HCT116 (cell line): ENCODE results near the gene PPP2R5C. TPM values are rescaled to one million over a fixed set of nuclear protein-coding genes. Genes with fewer than 3 reads are reported as not detected.

Experiments used
- ATAC-seq: fragments of 200-7000 bp; cut with Tn5 transposase; 2 replicates; pipeline ENCODE4 v1.9.1; 2020; ENCODE audit warnings: mild to moderate bottlenecking, moderate library complexity
- BruUV-seq: library from RNA; stranded (reverse); fragments of 400-500 nt; replicated peaks from 2 replicates; lab custom pipeline; 2021; lab: Mats Ljungman, UMichigan
- CTCF ChIA-PET: fragments of 300-600 bp; sonication (Branson Sonifier 250); formaldehyde crosslinking; loops from one replicate; lab custom pipeline; 2021; ENCODE audit warnings: antibody characterized with exemption; lab: Charles Lee
- POLR2A ChIA-PET: fragments of 300-600, 350-600 bp; sonication (Branson Sonifier 250); formaldehyde crosslinking; loops from one replicate; lab custom pipeline; 2021; ENCODE audit warnings: antibody characterized with exemption; lab: Charles Lee
- RAD21 ChIA-PET, 2 experiments: fragments of 300-600 bp; sonication (Branson Sonifier 250); formaldehyde crosslinking; loops; one replicate each; lab custom pipeline; 2023; ENCODE audit warnings: low total read pairs in 2 of 2; ENCODE audit not compliant: uncharacterized antibody in 2 of 2, unreplicated experiment in 2 of 2, low non-redundant PET in 1 of 2; lab: Charles Lee
- DNase-seq: peaks from one replicate; pipeline ENCODE4 v3.0.0-alpha.2; 2010; ENCODE audit warnings: low read depth, low spot score
- H2AFZ ChIP-seq: fragments of 200-600 bp; shearing (Covaris generic), sonication (generic); 2 replicates; pipeline ENCODE4 v1.6.1; 2017; ENCODE audit warnings: low read depth, mixed run types, mixed read lengths, antibody characterized with exemption, low read length; ENCODE audit not compliant: poor library complexity, severe bottlenecking
- H3K27ac ChIP-seq: 2 replicates; pipeline ENCODE4 v1.5.1; 2012; ENCODE audit warnings: low read depth, low read length
- H3K27me3 ChIP-seq: fragments of 200-600 bp; sonication (generic); 2 replicates; pipeline ENCODE4 v1.6.1; 2016; ENCODE audit warnings: mixed run types, low read length, mixed read lengths; ENCODE audit not compliant: insufficient read depth
- H3K36me3 ChIP-seq, 2 experiments: fragments of 200-500 bp in 1 of 2; fragments of 200-600 bp in 1 of 2; sonication (Bioruptor generic) in 1 of 2; sonication (generic) in 1 of 2; 2 replicates each; pipeline versions ENCODE4 v1.5.1 to v1.6.1; 2014 to 2016; ENCODE audit warnings: low read length in 2 of 2, inconsistent platforms in 1 of 2, mixed read lengths in 1 of 2, mixed run types in 1 of 2; ENCODE audit not compliant: insufficient read depth in 2 of 2, control insufficient read depth in 1 of 2
- H3K4me1 ChIP-seq, 2 experiments: fragments of 200-600 bp in 1 of 2; sonication (generic) in 1 of 2; 2 replicates each; pipeline versions ENCODE4 v1.5.1 to v1.6.1; 2012 to 2017; ENCODE audit warnings: low read length in 2 of 2, inconsistent platforms in 1 of 2, mild to moderate bottlenecking in 1 of 2, mixed read lengths in 1 of 2, mixed run types in 1 of 2, moderate library complexity in 1 of 2; ENCODE audit not compliant: insufficient read depth in 2 of 2, control insufficient read depth in 1 of 2
- H3K4me2 ChIP-seq: fragments of 200-600 bp; sonication (generic); 2 replicates; pipeline ENCODE4 v1.6.1; 2017; ENCODE audit warnings: mixed run types, low read length, mixed read lengths
- H3K4me3 ChIP-seq, 2 experiments: fragments of 200-600 bp in 1 of 2; sonication (generic) in 1 of 2; replicated peaks in 1 of 2; 2 replicates each; pipeline ENCODE4 v1.5.1; 2011 to 2016; ENCODE audit warnings: low read length in 2 of 2, control low read depth in 1 of 2, low read depth in 1 of 2, mild to moderate bottlenecking in 1 of 2, mixed read lengths in 1 of 2, mixed run types in 1 of 2
- H3K79me2 ChIP-seq: fragments of 200-600 bp; sonication (generic); 2 replicates; pipeline ENCODE4 v1.6.1; 2017; ENCODE audit warnings: mild to moderate bottlenecking, mixed run types, low read length, moderate library complexity, mixed read lengths; ENCODE audit not compliant: insufficient read depth
- H3K9ac ChIP-seq: fragments of 200-600 bp; sonication (generic); 2 replicates; pipeline ENCODE4 v1.6.1; 2016; ENCODE audit warnings: low read length, mixed read lengths
- H3K9me2 ChIP-seq: fragments of 200-600 bp; sonication (generic), shearing (Covaris generic); 2 replicates; pipeline ENCODE4 v1.6.1; 2017; ENCODE audit warnings: mixed run types, mild to moderate bottlenecking, moderate library complexity; ENCODE audit not compliant: insufficient read depth
- H3K9me3 ChIP-seq, 2 experiments: fragments of 200-500 bp in 1 of 2; fragments of 200-600 bp in 1 of 2; sonication (Bioruptor generic) in 1 of 2; sonication (generic) in 1 of 2; 2 replicates each; pipeline ENCODE4 v1.6.1; 2014 to 2017; ENCODE audit warnings: low read length in 2 of 2, mixed read lengths in 2 of 2, inconsistent platforms in 1 of 2, low read depth in 1 of 2, mild to moderate bottlenecking in 1 of 2, mixed run types in 1 of 2, moderate library complexity in 1 of 2; ENCODE audit not compliant: control insufficient read depth in 1 of 2, insufficient read depth in 1 of 2
- H4K20me1 ChIP-seq: fragments of 200-600 bp; sonication (generic), shearing (Covaris generic); 2 replicates; pipeline ENCODE4 v1.6.1; 2017; ENCODE audit warnings: mixed run types, mild to moderate bottlenecking, moderate library complexity; ENCODE audit not compliant: insufficient read depth
- EZH2 ChIP-seq: fragments of 200-600 bp; sonication (generic); IDR thresholded peaks from 2 replicates; pipeline ENCODE4 v1.6.1; 2017; ENCODE audit warnings: antibody characterized with exemption, mixed run types
- FOSL1 ChIP-seq: IDR thresholded peaks from 2 replicates; pipeline ENCODE4 v1.6.1; 2012; ENCODE audit warnings: low read depth
- SP1 ChIP-seq: IDR thresholded peaks from 2 replicates; pipeline ENCODE4 v1.6.1; 2012; ENCODE audit warnings: low read depth
- SRF ChIP-seq: IDR thresholded peaks from 2 replicates; pipeline ENCODE4 v1.6.1; 2012; ENCODE audit warnings: low read depth
- ZBTB33 ChIP-seq: IDR thresholded peaks from 2 replicates; pipeline ENCODE4 v1.6.1; 2011; ENCODE audit warnings: mild to moderate bottlenecking, low read length, moderate library complexity; ENCODE audit not compliant: insufficient replicate concordance; ENCODE audit errors: extremely low read depth
- intact Hi-C: fragments of 100-400 bp; cut with micrococcal nuclease; formaldehyde crosslinking; loops from 2 replicates; pipeline ENCODE4 v1.10.0; 2022
- total RNA-seq: library from RNA; stranded (reverse); gene quantifications from one replicate; pipeline ENCODE4 v1.2.1, GENCODE V29; 2021; ENCODE audit not compliant: unreplicated experiment
- TF ChIP-seq, protein P1 (sequence below), 3 experiments: fragments of 200-600 bp in 1 of 3; sonication (generic) in 1 of 3; IDR thresholded peaks in 2 of 3; conservative IDR thresholded peaks in 1 of 3; 2 replicates each; pipeline ENCODE4 v1.5.1; 2012 to 2017; ENCODE audit warnings: low read depth in 2 of 3, low read length in 2 of 3, antibody characterized with exemption in 1 of 3, borderline replicate concordance in 1 of 3, control low read depth in 1 of 3, mild to moderate bottlenecking in 1 of 3, mixed read lengths in 1 of 3, mixed run types in 1 of 3, moderate library complexity in 1 of 3; ENCODE audit not compliant: insufficient read depth in 1 of 3

PPP2R5C gene
- total RNA-seq, 1 experiment from 2014 or later = 117 TPM

DNA sequence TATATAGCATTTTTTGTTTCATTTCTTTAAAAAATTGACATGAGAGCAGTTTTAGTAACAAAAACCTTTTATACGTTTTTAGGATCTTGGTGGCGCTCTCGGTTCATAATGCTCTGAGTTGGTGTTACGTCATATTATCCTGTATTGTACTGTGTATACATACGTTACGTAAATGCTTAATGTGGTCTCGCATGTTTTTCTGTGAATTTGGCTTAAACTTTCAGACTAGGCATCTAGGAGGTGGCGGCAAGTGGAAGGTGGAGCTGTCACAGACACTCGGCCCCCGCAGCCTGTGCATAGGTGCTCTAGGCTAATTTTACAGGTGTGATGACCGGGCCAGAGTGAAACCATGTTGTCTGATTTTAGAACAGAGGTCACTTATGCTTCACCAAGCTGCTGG, 60.0 kb downstream of the PPP2R5C start:
- H3K79me2 ChIP-seq = peaks cover 95% of the 10 kb centered on the region
- no peaks in the 10 kb centered on the region for H3K36me3 ChIP-seq
- RAD21 ChIA-PET = no interaction called here
- H3K9ac ChIP-seq = no peak overlapping the region
- POLR2A ChIA-PET = no interaction called here
- no peak overlapping the region for H2AFZ ChIP-seq
- intact Hi-C loops = no loop called here
- H4K20me1 ChIP-seq = 0 out of 2 replicates have a peak, but pooled peaks cover 8% of the 10 kb centered on the region
- ATAC-seq = no peak
- DNase-seq = no peak
- no peaks in the 10 kb centered on the region for H3K9me3 ChIP-seq
- no peak overlapping the region for H3K27ac ChIP-seq
- no peak overlapping the region for H3K4me3 ChIP-seq
- H3K4me1 ChIP-seq = no peaks in the 10 kb centered on the region
- no peak for TF ChIP-seq FOSL1
- TF ChIP-seq ZBTB33 = no peak
- no peak for TF ChIP-seq SP1
- TF ChIP-seq, protein P1, sequence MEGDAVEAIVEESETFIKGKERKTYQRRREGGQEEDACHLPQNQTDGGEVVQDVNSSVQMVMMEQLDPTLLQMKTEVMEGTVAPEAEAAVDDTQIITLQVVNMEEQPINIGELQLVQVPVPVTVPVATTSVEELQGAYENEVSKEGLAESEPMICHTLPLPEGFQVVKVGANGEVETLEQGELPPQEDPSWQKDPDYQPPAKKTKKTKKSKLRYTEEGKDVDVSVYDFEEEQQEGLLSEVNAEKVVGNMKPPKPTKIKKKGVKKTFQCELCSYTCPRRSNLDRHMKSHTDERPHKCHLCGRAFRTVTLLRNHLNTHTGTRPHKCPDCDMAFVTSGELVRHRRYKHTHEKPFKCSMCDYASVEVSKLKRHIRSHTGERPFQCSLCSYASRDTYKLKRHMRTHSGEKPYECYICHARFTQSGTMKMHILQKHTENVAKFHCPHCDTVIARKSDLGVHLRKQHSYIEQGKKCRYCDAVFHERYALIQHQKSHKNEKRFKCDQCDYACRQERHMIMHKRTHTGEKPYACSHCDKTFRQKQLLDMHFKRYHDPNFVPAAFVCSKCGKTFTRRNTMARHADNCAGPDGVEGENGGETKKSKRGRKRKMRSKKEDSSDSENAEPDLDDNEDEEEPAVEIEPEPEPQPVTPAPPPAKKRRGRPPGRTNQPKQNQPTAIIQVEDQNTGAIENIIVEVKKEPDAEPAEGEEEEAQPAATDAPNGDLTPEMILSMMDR (IDR thresholded peaks at IDR 0.05 in 2 of 3, conservative IDR thresholded peaks at IDR 0.05 in 1 of 3; ENCODE audit: borderline replicate concordance in 1 of 3, insufficient read depth in 1 of 3, low read depth in 2 of 3, low read length in 2 of 3) = no peak
- no peak for TF ChIP-seq SRF
- TF ChIP-seq EZH2 = no peak
- TF ChIP-seq, all 23 proteins: peak for 0
- H3K27me3 ChIP-seq = no peaks in the 10 kb centered on the region
- no peak overlapping the region for H3K4me2 ChIP-seq
- no TSS peak for BruUV-seq
- H3K9me2 ChIP-seq = no peaks in the 10 kb centered on the region
- CTCF ChIA-PET = no interaction called here
